GM21528 (cell line): ENCODE results near the gene PRRC2A.

ENCODE experiments used
- ATAC-seq: cut with Tn5 transposase; IDR thresholded peaks from one replicate; pipeline ENCODE4 v1.9.1; 2021; ENCODE audit warnings: mild to moderate bottlenecking, moderate library complexity; ENCODE audit not compliant: unreplicated experiment, low FRiP score

The PRRC2A gene

GRCh38 chr6:31663961-31664789 is 43.7 kb downstream of the PRRC2A start:
- no peak for ATAC-seq

- ATAC-seq = peak; percentile 42
These were observed 44.4 kb downstream of the PRRC2A start, which contains the start of gene GPANK1 for GRCh38 chr6:31664790-31665500. Gene GPANK1, minus strand, starts transcription at chr6:31664997. Its CDS starts 519 bp downstream, at chr6:31664478.

GRCh38 chr6:31665501-31666336 is 45.2 kb downstream of the PRRC2A start, which contains the start of gene CSNK2B:
Gene CSNK2B, plus strand, starts transcription at chr6:31666080. Its CDS starts 752 bp downstream, at chr6:31666832.
- ATAC-seq = peak; percentile 73

- ATAC-seq = no peak
These were observed 45.9 kb downstream of the PRRC2A start for GRCh38 chr6:31666337-31666965.

- no peak for ATAC-seq
These were observed 49.2 kb downstream of the PRRC2A start, which contains the start of gene LY6G5B for GRCh38 chr6:31669676-31670075. Gene LY6G5B, plus strand, starts transcription at chr6:31669976. Its CDS starts 975 bp downstream, at chr6:31670951.

GRCh38 chr6:31676322-31676903 is 55.9 kb downstream of the PRRC2A start:
- no peak for ATAC-seq

GRCh38 chr6:31676904-31677303 is 56.4 kb downstream of the PRRC2A start:
- no peak for ATAC-seq

GRCh38 chr6:31677955-31678354 is 57.4 kb downstream of the PRRC2A start:
- no peak for ATAC-seq

GRCh38 chr6:31680226-31681134 is 60.0 kb downstream of the PRRC2A start, which contains the start of gene LY6G5C:
Gene LY6G5C, minus strand, starts transcription at chr6:31681067. Its CDS starts 694 bp downstream, at chr6:31680373.
- no peak for ATAC-seq

GRCh38 chr6:31681135-31681671 is 60.7 kb downstream of the PRRC2A start:
- no peak for ATAC-seq

- no peak for ATAC-seq
These were observed 63.1 kb downstream of the PRRC2A start for GRCh38 chr6:31683591-31683990.

GRCh38 chr6:31686483-31686882 is 66.0 kb downstream of the PRRC2A start:
- no peak for ATAC-seq

GRCh38 chr6:31687321-31687720 is 66.8 kb downstream of the PRRC2A start:
- no peak for ATAC-seq
